ENCODE data around the gene B3GNT5. TPM values are rescaled to one million over a fixed set of nuclear protein-coding genes. Genes with fewer than 3 reads are reported as not detected.

The B3GNT5 gene
- total RNA-seq, 1 experiment from 2014 or later = 6.2 TPM

DNA sequence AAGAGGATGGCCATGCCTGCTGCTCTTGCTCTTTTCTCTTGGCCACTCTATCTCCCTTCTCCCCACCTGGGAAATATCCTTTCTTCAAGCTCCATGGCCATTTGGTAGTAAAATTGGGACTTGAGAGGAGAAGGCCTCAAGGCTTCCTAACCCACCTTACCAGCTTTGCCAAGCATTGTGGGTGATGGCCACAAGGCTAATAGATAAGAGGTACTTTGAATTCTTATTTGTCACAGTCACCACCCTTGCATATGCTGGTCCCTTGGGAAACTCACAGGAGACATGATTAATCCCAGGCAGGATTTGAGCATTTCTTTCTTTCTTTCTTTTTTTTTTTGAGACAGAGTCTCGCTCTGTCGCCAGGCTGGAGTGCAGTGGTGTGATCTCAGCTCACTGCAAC is 37.2 kb downstream of the B3GNT5 start:
- no peak for DNase-seq (ENCODE audit: low read depth)

DNA sequence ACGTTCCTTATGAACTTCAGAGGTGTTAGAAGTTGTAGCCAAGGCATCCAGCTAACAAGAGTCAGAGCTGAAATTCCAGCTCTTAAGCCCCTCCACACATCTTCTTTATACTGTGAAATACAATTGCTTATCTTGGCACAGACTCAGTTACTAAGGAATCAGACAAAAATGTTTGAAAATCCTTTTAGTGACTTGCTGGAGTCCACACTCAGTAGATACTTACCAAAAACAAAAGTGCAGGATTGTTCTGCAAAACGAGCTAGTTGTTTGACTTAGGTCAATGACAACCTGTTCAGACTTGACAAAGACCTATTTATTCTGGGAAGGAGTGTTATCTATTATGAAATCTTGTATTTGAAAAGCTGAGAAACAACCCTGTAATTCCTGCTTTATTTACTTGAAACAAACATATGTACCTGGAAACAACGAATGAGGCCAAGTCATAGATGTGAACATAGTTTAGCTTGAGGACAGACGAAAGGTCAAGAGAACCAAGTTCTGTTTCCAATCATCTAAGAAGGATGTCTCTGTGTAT is 38.5 kb downstream of the B3GNT5 start:
- no peak for DNase-seq (ENCODE audit: low read depth)

DNA sequence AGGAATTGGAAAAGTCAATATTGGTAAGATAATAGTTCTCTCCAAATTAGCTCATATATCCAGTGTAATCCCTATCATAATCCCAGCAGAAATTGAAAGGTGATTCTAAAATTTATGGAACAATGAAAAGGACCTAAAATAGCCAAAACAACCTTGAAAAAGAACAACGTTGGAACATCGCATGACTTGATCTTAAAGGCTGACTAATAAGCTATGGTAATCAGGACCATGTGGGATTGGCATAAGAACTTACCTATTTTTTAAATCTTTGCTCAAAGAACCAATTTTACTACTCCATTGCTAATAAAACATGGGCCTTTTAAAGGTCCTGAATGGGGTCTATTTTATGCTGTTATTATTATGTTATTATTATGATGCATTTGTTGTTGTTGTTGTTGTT is 40.9 kb downstream of the B3GNT5 start:
- no peak for DNase-seq (ENCODE audit: low read depth)

DNA sequence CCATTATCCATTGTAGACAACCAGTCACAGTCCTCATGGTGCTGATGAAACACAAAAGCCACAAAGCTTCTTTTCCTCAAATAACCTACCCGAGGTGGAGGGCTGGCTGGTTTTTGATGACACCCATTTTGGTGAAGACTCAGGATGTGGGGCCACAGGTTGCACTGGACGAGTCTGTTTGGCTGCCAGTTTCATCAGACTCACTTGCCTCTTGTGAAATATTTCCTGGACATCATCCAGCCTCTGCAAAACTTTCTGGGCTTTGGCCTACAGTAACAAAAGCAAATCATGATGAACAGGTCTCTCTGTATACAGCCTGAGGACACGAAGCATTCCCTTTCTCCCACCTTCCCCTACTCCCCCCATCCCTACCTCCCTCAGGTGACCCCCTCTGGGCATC is 42.2 kb downstream of the B3GNT5 start:
- peak; percentile 79 for DNase-seq (ENCODE audit: low read depth)

DNA sequence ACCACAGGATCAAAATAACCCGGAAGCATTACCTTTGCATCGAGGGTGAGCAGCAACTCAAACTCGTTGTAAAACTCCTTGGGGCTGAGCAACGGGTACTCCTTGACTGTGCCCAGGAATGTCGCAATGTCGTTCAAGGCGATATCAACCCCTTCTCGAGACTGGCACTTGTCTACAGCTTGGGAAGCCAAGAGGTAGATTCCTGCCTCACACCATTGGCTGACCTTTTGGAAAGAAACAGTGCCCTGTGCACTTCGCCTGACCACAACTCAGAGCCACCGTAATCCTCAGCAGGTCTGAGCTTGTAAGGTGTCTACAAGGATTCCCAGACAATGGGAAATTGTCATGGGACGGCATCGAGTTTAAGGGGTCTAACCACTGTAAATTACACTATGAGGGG is 43.9 kb downstream of the B3GNT5 start:
- DNase-seq (ENCODE audit: low read depth) = no peak

DNA sequence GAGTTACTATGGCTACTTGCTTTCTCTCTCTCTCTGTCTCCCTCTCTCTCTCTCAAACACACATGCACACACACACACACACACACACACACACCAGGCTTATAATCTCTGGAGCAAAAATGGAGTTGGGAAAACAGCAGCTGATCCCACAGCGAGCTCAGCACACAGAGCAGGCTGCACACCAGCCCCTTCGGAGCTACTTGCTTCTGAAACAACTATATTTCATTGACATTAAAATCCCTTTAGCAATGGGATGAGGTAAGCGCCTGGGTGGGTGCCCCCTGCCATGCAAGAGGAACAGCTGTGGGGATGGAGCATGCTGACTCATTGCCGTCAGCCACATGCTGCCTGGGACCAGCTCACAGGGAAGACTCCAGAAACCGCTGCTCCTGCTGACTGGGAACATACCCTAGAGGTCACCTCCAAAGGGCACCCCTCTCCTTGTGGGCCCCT is 45.7 kb downstream of the B3GNT5 start:
- peak; percentile 92 for DNase-seq (ENCODE audit: low read depth)

DNA sequence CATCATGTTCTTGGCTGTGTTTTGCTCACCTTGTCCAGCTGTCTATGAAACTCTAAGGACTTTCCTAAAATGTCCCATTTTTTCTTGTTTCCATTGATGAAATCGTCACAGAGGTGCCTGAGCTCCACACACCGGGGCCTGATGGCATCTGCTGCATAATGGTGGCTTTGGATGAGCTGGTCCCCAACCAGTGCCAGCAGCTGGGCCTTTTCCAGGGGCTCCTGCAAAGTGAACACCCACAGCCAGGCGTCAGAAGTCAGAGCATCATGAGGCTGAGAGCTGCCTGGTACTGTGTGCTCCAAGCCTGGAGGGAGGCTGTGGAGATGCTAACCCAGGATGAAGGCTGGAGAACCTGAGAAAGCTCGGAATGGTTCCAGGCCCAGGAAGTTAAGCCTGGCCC is 46.9 kb downstream of the B3GNT5 start:
- no peak for DNase-seq (ENCODE audit: low read depth)

DNA sequence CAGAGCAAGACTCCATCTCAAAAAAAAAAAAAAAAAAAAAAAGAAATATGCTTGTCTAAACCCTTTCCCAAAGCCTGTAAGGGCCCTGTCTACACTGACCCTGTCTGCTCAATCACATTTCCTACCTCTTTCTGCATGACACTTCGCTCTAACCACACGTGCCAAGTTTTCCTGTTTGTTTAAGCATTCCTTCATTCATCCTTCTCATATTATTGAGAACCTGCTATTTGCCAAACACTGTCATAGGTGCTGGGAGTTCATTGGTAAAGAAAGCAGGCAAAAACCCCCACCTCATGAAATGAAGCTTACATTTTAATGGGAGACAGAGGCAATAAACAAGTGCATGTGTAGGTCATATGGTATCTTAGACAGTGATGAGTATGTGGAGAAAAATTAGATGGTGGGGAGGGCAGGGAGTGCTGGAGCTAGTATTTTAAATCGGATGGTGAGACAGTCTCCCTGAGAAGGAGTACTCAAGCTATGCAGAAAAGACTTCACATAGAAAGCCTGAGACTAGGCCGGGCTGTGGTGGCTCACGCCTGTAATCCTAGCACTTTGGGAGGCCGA is 48.0 kb downstream of the B3GNT5 start:
- DNase-seq (ENCODE audit: low read depth) = no peak

DNA sequence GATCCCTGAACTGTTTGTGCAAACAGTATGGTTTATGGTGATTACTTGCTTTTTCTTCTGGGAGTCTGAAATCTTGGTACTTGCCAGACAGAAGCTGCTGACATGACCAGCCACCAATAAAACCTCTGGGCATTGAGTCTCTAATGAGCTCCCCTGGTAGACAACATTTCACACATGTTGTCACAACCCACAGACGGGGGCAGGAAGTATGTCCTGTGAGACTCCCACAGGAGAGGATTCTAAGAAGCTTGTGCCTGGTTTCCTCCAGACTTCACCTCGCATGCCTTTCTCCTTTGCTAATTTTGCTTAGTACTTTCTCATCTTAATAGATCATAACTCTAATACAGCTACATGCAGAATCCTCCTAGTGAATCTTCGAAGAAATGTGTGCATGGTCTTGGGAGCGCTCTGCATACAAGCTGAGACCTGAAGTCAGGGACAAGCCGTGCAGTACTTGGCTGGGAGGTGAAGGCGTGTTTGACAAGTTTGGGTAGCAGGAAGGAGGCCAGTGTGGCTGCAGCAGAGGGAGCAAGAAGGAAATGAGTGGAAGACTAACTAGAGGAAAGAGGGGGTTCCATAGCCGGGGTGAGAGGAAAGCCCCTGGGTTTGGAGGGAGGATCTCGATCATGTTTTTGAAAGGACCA is 49.0 kb downstream of the B3GNT5 start:
- DNase-seq (ENCODE audit: low read depth) = no peak

DNA sequence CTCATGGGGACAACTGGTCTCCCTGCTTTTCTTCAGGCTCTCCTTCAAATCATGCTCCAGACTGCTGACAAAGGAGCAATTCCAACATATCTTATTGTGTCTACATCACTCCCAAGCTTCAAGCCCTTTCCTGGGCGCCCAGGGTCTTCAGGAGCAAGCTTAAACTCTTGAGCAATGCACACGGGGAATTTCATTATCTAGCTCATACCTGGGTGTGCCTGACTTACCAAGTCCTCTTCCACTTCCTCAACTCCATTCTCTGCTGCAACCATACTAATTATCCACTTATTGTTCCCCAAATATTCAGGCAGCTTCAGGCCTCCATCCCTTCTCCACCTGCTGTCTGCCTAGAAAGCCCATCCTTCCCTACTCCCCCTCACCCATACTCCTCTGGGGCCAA is 50.6 kb downstream of the B3GNT5 start:
- no peak for DNase-seq (ENCODE audit: low read depth)

DNA sequence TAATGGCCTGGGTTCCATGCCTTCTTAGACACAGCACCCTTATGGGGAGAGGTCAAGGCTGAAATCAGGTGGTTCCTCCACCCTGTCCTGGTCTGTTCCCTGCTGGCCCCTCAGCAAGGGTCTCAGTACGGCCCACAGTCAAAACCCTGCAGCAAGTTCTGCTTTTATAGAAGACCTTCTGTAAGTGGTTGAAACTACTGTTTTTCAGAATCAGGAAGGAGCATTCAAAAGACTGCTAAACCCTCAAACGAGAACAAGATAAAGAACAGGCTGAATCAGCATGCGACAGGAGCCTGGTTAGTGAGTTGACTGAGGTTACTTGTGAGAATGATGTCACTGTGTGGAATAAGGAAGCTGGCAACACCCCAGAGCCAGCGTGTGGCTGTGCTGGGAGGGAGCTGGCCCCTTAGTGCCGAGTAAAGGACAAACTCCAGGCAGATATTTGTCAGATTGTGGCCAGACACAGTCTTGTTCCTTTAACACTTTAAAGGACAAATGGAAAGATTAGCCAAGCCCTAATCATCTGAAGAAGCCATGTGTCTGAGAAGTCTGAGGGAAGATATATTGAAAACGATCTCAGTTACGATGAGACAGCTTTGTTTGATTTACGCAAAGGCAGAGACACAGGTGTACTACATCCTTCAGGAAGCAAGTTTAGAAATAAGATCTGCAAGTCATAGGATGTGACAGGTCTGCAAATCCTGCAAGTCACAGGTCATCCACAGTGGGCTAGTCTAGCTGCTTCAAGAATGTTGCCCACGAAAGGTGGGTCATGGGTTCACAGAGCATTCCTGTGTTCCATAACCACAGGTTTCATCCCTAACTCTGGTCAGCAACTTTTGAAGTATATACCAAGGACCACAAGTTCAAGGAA is 54.0 kb downstream of the B3GNT5 start:
- DNase-seq (ENCODE audit: low read depth) = peak; percentile 44

DNA sequence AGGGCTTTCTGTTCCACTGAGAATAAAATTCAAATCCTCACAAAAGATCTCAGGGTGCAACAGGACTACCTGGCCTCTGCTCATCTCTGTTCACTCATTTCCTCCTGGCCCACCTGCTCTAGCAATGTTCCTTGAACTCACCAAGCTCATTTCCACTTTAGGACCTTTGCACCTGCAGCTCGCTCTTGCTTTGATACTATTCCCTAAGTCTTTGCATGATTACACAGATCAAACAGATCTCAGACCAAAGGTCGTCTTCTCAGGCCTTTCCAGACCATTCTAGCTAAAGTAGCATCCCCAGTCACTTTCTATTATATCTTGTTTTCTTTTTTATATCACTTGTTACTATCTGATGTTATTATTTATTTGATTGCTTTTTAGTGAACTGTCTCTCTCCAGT is 54.7 kb downstream of the B3GNT5 start:
- no peak for DNase-seq (ENCODE audit: low read depth)

DNA sequence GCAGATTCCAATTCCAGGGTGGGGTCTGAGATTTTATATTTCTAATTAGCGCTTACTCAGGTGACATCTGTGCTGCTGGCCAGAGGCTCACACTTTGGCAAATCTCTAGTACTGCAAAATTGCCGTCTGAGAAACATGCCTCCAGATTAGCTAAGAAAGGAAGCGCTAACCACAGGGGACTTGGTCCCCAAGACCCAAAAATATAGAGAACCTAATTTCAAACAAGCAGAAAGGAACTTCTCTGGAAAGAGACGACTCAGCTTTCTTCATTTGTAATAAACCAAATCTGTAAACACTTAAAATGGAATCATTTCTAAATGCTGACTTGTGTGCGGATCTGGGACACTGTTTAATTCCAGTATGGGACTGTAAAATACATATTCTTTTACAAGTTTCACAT is 55.7 kb downstream of the B3GNT5 start:
- DNase-seq (ENCODE audit: low read depth) = no peak

DNA sequence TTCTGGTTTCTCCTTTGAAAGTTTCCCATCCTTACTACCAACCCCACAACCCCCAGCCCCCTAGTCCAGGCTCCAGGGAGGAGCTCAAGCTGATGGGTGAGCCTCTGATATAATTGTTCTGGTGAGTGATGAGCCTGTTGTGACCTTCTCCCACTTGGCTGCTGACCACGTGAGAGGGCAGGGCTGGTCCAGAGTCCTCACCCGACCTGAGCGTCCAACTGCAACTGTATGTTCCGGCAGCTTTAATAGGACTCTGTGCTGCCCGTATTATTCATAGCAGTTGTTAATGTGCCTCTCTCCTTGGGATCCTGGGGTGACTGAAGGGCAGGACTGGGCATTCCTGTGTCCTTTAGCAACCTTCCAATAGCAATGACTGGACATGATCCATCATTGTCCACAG is 56.2 kb downstream of the B3GNT5 start:
- no peak for DNase-seq (ENCODE audit: low read depth)

DNA sequence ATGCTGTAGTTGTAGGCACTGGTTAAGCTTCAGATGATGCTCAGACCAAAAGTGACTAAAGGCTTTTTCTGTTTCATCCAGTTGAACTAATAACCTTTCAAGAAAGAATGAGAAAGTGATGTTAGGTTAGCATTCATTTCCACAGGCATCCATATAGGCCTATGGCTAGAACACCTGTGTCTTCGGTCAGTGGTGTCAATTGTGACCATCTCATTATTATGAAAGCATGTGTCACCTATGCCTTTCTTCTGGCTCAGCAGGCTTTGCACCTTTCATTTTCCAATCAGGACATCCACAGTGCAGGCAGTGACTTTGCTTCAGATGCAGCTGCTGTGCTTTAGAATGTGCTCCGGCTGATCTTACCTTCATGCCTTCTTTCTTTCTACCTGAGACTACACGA is 57.9 kb downstream of the B3GNT5 start:
- no peak for DNase-seq (ENCODE audit: low read depth)

DNA sequence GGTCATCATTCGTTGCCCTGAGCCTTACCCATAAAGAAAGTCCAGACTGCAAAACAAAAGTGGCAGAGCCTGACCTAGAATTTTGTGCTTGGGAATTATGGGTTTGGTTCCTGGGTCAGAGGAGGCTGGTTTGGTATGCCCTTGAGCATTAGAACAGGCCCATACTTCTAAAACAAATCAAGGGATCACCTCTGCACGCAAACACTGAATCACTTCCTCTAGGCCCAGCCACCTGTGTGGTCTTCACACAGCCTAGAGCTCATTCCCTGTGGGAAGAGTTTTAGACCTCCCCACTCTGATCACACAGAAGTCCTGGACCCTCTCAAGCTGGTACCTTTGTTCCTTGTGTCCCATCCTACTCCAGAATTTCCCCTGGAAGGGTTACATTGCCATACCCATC is 59.4 kb downstream of the B3GNT5 start:
- no peak for DNase-seq (ENCODE audit: low read depth)

DNA sequence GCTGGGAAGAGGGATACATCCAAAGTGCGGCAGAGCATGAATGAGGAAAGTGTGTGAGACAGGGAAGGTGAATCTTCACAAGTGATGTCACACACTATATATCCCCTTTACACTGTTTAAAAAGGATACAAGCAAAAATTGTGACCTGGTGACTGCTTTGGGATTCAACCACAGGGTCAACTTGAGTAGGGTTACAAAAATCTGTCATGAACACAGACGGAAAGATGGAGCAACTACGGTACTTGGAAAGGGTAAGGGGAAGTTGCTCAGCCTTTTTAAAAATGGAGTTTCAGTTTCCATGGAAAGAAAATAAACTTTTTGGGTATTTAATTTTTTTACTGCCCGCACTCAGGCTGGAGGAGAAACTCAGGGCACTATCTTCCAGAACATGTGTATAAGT is 60.3 kb downstream of the B3GNT5 start:
- DNase-seq (ENCODE audit: low read depth) = no peak

DNA sequence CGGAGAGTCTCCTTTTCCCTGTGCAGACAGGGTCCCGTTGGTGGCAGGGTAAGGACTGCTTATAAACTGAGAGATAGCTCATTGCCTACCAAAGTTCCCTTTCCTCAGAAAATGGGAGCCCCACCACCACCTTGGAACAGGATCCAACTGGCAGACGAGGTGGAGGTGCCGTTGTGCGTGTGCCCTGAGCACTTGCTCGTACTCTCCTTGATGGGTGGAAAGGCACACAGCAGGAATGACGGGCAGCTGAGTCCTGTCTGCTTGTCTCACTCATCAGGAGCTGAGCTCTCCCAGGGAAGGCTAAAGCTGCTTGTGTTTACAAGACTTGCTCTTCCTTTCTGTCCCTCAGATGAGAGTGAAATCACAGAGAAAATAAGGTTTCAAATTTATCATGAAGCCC is 60.7 kb downstream of the B3GNT5 start:
- DNase-seq (ENCODE audit: low read depth) = no peak

DNA sequence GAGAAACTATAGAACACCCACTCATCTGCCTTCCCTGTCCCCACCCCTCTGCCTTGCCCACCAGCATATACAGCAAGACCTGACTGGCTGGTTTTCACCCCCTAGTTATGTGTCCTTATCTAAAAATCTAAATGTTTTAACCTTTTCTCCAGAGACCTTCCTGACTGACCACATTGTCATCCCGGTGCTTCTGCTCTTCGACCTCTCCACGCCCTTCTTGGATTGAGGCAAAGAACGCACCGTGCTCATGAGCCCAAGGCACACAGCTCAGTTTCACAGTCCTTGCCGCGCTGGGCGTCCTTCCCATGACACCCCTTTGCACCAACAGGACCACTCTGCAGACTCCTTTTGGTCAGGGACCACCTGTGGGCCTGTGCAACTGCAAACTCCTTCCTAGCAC is 62.7 kb downstream of the B3GNT5 start:
- no peak for DNase-seq (ENCODE audit: low read depth)

DNA sequence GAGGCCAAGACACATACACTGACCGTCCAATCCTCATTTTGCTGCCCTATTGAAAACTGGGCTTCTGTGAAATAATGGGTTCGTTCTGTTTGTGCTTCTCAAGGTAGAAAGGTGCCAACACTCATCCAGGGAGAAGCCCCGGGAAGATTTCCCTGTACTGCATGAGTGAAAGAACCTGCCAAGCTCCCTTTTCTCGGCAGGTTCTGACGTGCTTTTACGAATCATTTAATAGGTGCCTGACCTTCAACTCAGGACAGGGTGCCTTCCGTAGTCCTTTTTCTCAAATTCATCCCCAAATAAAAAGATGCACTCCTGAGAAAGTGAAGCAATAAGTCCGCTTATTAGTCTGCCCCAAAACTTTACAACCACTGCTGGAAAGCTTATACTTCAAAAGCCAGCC is 64.2 kb downstream of the B3GNT5 start:
- DNase-seq (ENCODE audit: low read depth) = no peak

DNA sequence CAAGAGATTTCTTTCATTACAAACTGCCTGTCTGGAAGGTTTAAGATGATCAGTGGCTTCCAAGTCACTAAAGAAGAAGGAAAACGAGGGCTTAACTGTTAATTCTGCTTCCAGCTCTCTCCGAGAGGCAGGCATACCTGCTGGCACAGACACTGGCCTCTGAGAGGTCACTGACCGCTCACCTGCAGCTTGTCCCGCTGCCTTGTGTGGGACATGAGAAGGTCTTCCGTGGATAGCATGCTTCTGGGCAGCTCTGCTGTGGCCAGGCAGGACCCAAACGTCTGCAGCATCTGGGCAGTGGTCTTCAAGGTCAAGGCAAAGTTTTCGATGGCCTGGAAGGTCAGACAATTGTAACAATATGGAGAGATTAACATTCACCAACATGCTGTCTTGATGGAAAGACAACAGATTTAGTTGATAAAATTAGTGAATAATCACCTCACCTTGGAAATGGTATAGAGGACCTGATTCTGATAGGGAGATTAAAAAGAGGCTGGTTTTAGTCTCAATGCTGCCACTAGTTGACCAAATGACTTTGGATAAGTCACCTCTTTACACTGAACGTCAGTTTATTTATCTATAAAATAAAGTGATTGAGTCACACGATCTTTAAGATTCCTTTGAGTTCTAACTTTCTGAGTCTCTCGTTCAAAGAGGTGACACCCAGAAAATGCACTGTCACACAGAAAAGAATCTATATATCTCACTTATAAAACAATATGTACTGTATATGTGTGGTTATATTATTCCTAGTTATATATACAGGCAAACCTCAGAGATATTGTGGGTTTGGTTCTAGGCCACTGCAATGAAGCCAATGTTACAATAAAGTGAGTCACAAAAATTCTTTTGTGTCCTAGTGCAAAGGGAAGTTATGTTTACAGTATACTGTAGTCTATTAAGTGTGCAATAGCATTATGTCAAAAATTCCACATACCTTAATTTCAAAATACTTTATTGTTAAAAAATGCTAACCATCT is 65.1 kb downstream of the B3GNT5 start:
- DNase-seq (ENCODE audit: low read depth) = no peak

DNA sequence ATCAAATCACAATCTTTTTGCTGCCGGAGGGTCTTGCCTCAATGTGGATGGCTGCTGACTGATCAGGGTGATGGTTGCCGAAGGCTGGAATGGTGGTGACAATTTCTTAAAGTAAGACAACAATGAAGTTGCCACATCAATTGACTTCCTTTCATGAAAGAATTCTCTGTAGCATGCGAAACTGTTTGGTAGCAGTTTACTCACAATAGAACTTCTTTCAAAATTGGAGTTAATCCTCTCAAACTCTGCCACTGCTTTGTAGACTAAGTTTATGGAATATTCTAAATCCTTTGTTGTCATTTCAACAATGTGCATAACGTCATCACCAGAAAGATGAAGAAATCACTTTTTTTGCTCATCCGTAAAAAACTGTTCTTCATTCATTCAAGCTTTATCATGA is 65.8 kb downstream of the B3GNT5 start:
- no peak for DNase-seq (ENCODE audit: low read depth)
